ENCODE results near the gene CATSPERZ. TPM values are rescaled to one million over a fixed set of nuclear protein-coding genes. Genes with fewer than 3 reads are reported as not detected.

CATSPERZ gene
- total and polyA plus RNA-seq, 2 donors (not counting 3 experiments of a cell fraction or from before 2014, with no cell fraction given), result 0.11 TPM; not detected in 1

DNA sequence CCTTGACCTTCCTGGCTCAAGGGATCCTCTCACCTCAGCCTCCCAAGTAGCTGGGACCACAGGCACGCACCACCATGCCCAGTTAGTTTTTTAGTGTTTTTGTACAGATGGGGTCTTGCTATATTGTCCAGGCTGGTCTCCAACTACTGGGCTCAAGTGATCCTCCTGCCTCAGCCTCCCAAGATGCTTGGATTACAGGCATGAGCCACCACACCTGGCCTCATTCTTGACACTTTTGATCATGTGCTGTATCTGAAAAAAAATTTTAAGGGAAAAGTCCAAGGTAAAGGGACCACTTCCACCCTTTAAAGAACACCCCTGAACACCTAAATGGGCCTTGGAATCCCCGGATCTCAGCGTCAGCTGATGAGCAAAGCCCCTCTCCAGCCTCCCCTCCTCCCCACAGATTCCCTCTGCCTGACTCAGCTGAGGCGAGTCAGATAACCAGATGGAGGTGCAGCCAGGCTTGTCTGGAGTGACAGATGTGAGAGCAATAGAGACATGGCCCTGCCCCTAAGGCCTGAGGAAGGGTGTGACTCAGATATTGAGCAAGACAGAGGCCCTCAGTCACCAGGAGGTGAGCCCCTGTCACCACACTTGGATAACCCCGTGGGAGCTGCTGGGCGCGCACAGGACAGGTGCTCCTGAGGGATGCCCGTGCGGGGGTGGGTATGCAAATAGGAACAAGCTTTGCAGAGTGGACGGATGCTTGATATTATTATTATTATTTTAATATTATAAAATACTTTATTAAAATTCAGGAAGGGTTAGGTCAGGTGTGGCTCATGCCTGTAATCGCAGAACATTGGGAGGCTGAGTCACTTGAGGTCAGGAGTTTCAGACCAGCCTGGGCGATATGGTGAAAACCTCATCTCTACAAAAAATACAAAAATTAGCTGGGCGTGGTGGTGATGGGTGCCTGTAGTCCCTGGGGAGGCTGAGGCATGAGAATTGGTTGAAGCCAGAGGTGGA lies 34.9 kb downstream of the CATSPERZ start:
- H4K20me1 ChIP-seq (replicated peaks; ENCODE audit: control insufficient read depth, extremely low read depth, insufficient read depth, low read length), result no peaks in the 10 kb centered on the region
- ChIA-PET POLR2A (no interaction called here), CTCF (interaction anchor here (0.9 to 5.4 kb wide), 3 partner anchors 18 to 131 kb away, joined by 3 to 71 read pairs (median 3); partner anchors contain the start of genes PRDX5 and TRMT112)
- peaks cover 3% of the 10 kb centered on the region for H3K4me1 ChIP-seq (ENCODE audit: control insufficient read depth, extremely low read depth, insufficient read depth, low read length)
- TF ChIP-seq FOS (IDR thresholded peaks at IDR 0.05; ENCODE audit: borderline replicate concordance, insufficient read depth, low read length) (peak; percentile 62), POLR2A (IDR thresholded peaks at IDR 0.05; ENCODE audit: low read depth, low read length) (no peak), EZH2 (IDR thresholded peaks at IDR 0.05; ENCODE audit: borderline replicate concordance, low read depth, low read length, severe bottlenecking) (no peak), MYC (IDR thresholded peaks at IDR 0.05; ENCODE audit: low read depth, low read length) (no peak), JUN (IDR thresholded peaks at IDR 0.05; ENCODE audit: borderline replicate concordance, insufficient read depth, insufficient read length, low read depth) (no peak), GATA2 (IDR thresholded peaks at IDR 0.05; ENCODE audit: insufficient read depth, insufficient read length, low read depth, low read length) (peak; percentile 65), POLR2AphosphoS5 (IDR thresholded peaks at IDR 0.05; ENCODE audit: insufficient read depth, low read depth, low read length) (peak; percentile 36), CTCF (IDR thresholded peaks at IDR 0.05; ENCODE audit: extremely low read depth in 1 of 2, insufficient read depth in 1 of 2, low read depth in 1 of 2, low read length in 2 of 2) (no peak)
- TF ChIP-seq, protein P1, sequence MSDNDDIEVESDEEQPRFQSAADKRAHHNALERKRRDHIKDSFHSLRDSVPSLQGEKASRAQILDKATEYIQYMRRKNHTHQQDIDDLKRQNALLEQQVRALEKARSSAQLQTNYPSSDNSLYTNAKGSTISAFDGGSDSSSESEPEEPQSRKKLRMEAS (IDR thresholded peaks at IDR 0.05; ENCODE audit: insufficient read depth, insufficient read length), result no peak
- no peaks in the 10 kb centered on the region for H3K27me3 ChIP-seq (ENCODE audit: control insufficient read depth in 2 of 2, insufficient read depth in 2 of 2, low read length in 2 of 2)
- dilution Hi-C loops (cut with MboI; ENCODE audit: extremely low pct_ligation_motif_present, low sequenced_read_pairs) (no loop called here), intact Hi-C loops (cut with micrococcal nuclease) (no loop called here)
- H3K4me2 ChIP-seq (ENCODE audit: insufficient read depth, low read length), result no peak overlapping the region
- FAIRE-seq, result peak; percentile 52
- H3K27ac ChIP-seq (ENCODE audit: insufficient read depth, low read depth, low read length), result no peak overlapping the region
- DNase-seq (ENCODE audit: low read depth, low spot score), result peak; percentile 39
- no peak overlapping the region for H3K9ac ChIP-seq (replicated peaks; ENCODE audit: extremely low read depth, insufficient read depth, low read length)
- H3K9me1 ChIP-seq (replicated peaks; ENCODE audit: control insufficient read depth, extremely low read depth, insufficient read depth, low read length), result no peaks in the 10 kb centered on the region
- BruUV-seq (replicated peaks), result no TSS peak
- H2AFZ ChIP-seq (ENCODE audit: low read depth, low read length), result no peak overlapping the region
- no peaks in the 10 kb centered on the region for H3K36me3 ChIP-seq (ENCODE audit: control insufficient read depth in 2 of 2, extremely low read depth in 1 of 2, insufficient read depth in 2 of 2, low read length in 2 of 2)
- no peaks in the 10 kb centered on the region for H3K9me3 ChIP-seq (replicated peaks; ENCODE audit: control insufficient read depth, insufficient read depth, low read length)
- H3K79me2 ChIP-seq (ENCODE audit: control insufficient read depth, insufficient read depth, low read length), result no peaks in the 10 kb centered on the region
- no peak overlapping the region for H3K4me3 ChIP-seq (replicated peaks in 1 of 3; ENCODE audit: insufficient read depth in 1 of 3, low read depth in 1 of 3, low read length in 3 of 3)

Data from endothelial cell of umbilical vein (primary cell).